ENCODE measurements around the gene S1PR3. TPM values are rescaled to one million over a fixed set of nuclear protein-coding genes. Genes with fewer than 3 reads are reported as not detected.
A peak's percentile ranks its signal among the peaks of the same experiment; 100 is the strongest.

Gene S1PR3
- total and polyA plus RNA-seq, 12 donors, result 10.0 to 108 (median 61.6) TPM

DNA sequence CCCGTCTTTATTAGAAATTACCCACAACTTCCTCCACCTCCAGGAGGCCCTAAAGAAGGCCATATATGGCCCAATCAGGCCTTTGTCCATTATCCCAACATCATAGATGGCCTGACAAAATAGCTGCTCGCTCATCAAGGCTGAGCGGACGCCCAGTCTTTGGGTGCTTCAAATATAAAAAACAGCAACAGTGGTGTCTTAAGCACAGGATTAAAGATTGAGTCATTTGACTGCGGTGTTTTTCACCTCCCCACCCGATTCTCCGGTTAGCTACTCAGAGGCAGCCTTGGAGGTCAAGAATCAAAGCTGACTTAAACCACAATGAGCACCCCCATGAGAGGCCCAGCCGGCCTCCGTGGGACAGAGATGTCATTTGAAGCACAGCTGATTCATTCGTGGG lies 18.8 kb downstream of the S1PR3 start:
- Histone ChIP-seq H3K36me3 (replicated peaks in 1 of 2) (no peaks in the 10 kb centered on the region), H3K9me3 (replicated peaks in 1 of 3) (no peaks in the 10 kb centered on the region), H3K4me1 (replicated peaks in 1 of 2) (peaks cover 0 to 7% of the 10 kb centered on the region in 2 donors), H3K4me3 (no peak overlapping the region), H3K27ac (no peak overlapping the region), H3K27me3 (no peaks in the 10 kb centered on the region)
- intact Hi-C loops (cut with DNase I), result loop anchor here (10.0 kb wide), 1 partner anchor 265 kb away; no protein-coding TSS in a partner anchor
- TF ChIP-seq, protein P1, sequence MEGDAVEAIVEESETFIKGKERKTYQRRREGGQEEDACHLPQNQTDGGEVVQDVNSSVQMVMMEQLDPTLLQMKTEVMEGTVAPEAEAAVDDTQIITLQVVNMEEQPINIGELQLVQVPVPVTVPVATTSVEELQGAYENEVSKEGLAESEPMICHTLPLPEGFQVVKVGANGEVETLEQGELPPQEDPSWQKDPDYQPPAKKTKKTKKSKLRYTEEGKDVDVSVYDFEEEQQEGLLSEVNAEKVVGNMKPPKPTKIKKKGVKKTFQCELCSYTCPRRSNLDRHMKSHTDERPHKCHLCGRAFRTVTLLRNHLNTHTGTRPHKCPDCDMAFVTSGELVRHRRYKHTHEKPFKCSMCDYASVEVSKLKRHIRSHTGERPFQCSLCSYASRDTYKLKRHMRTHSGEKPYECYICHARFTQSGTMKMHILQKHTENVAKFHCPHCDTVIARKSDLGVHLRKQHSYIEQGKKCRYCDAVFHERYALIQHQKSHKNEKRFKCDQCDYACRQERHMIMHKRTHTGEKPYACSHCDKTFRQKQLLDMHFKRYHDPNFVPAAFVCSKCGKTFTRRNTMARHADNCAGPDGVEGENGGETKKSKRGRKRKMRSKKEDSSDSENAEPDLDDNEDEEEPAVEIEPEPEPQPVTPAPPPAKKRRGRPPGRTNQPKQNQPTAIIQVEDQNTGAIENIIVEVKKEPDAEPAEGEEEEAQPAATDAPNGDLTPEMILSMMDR (IDR thresholded peaks at IDR 0.05), result no peak
- no peak for TF ChIP-seq POLR2A (IDR thresholded peaks at IDR 0.05)
- no peak for DNase-seq
- WGBS, 4 donors, result 81 to 87% (median 82%) methylated on average over 9 to 10 of the region's 10 CpGs

DNA sequence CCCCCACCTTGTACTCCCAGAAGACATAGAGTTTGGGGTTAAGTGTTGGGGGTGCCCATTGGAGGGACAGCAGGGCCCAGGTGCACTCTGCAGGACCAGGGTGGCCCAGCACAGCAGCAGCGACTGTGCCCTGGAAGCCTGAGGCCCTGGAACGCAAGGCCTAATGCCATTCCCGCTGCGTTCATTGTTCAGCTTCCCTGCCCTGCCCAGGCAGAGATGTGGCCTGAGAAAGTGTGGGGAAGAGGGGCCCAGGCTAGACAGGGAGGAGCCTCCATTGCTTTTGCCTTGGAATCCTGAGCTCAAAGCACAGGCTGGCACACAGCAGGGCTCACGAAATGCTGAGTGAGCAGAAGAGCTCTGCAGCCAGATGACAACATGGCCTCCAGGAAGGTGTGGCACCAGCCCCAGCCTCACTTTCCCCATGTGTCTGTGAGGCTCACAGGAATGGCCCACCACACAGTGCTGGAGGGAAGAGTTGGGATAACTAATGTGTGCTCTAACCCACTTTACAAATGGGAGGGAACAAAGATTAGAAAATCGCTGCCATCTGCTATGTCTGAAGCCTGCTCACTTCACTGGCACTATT lies 19.4 kb downstream of the S1PR3 start:
- 71 to 91% (median 80%) methylated on average over 4 to 6 of the region's 6 CpGs for WGBS, 4 donors
- peak in 1 of 7 donors; percentile 11 for DNase-seq
- Histone ChIP-seq H3K9me3 (replicated peaks in 1 of 3) (no peaks in the 10 kb centered on the region), H3K36me3 (replicated peaks in 1 of 2) (no peaks in the 10 kb centered on the region), H3K27ac (no peak overlapping the region), H3K4me3 (no peak overlapping the region), H3K27me3 (no peaks in the 10 kb centered on the region), H3K4me1 (replicated peaks in 1 of 2) (peaks cover 0 to 7% of the 10 kb centered on the region in 2 donors)
- intact Hi-C loops (cut with DNase I), result loop anchor here (10.0 kb wide), 1 partner anchor 264 kb away; no protein-coding TSS in a partner anchor
- TF ChIP-seq POLR2A (IDR thresholded peaks at IDR 0.05), result no peak
- TF ChIP-seq, protein P1 (IDR thresholded peaks at IDR 0.05), result no peak

DNA sequence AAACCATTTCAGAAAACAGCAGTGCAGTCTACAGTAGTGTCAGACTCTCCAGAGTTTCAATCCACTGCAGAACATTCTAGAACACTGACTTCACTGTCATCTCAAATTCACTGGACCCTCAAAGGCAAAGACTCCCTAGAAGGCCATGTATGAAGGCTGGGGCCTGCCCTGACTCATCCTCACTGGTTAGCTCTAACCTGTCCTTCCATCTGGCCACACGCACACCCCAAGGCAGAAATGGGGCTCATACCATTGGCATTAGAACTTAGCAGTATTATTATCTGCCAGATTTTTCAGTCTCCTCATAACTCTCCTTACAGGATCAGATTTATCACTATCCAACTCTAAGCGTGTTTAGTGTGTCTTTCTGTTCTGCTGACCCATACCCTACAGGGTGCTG lies 20.4 kb downstream of the S1PR3 start:
- peaks cover 0 to under 1% of the 10 kb centered on the region in 2 donors for H3K4me1 ChIP-seq (replicated peaks in 1 of 2)
- DNase-seq, result peak in 1 of 7 donors; percentile 6
- H3K27me3 ChIP-seq, result no peaks in the 10 kb centered on the region
- H3K9me3 ChIP-seq (replicated peaks in 1 of 3), result no peaks in the 10 kb centered on the region
- H3K27ac ChIP-seq, result no peak overlapping the region
- TF ChIP-seq, protein P1 (IDR thresholded peaks at IDR 0.05), result no peak
- TF ChIP-seq POLR2A (IDR thresholded peaks at IDR 0.05), result no peak
- WGBS, 4 donors, result 94 to 100% (median 94%) methylated on average over 2 of the region's 2 CpGs
- H3K4me3 ChIP-seq, result no peak overlapping the region
- no peaks in the 10 kb centered on the region for H3K36me3 ChIP-seq (replicated peaks in 1 of 2)
- intact Hi-C loops (cut with DNase I), result loop anchor here (10.0 kb wide), 1 partner anchor 263 kb away; no protein-coding TSS in a partner anchor

DNA sequence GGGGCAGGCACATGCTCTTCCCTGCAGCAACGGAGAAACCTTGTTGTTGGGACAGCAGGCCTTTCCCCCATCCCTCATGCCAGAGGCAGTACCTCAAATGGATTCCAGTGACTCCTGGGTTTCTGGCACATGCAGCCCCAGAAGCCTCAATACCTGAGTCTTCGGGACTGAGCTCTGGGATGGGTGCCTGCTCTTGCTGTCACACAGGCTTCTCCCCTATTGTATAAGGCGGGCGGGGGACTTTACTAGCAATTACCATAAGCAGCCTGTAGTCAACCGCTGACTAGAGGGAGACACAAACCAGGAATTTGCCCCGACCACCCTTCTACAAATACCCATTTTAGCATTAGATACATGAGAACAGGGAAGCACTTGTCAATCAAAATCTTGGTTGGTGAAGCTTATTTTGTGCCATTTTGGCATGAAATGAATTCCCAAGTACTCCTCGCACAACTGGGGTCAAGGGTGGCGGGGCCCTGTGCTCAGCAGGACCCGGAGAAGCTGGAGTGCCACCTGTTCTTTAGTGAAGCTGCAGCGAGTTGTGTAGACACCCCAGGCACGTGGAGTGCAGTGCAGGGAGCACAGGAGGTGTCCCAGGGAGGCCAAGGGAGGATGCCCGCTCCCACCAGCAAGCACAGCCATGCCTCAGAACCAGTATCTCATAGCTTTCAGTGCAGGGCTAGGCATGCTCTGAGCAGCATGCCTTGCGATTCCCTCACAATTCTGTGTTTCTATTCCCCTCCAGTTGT lies 21.2 kb downstream of the S1PR3 start:
- peak in 1 of 7 donors; percentile 13 for DNase-seq
- Histone ChIP-seq H3K9me3 (replicated peaks in 1 of 3) (no peaks in the 10 kb centered on the region), H3K27me3 (no peaks in the 10 kb centered on the region), H3K36me3 (replicated peaks in 1 of 2) (no peaks in the 10 kb centered on the region), H3K27ac (no peak overlapping the region), H3K4me1 (replicated peaks in 1 of 2) (no peaks in the 10 kb centered on the region), H3K4me3 (no peak overlapping the region)
- no peak for TF ChIP-seq POLR2A (IDR thresholded peaks at IDR 0.05)
- TF ChIP-seq, protein P1 (IDR thresholded peaks at IDR 0.05), result no peak
- intact Hi-C loops (cut with DNase I), result loop anchor here (10.0 kb wide), 1 partner anchor 262 kb away; no protein-coding TSS in a partner anchor
- 90 to 95% (median 94%) methylated on average over 13 of the region's 13 CpGs for WGBS, 4 donors
